NOMO-1 (cell line): Measurements from ENCODE around the gene PALB2.

Source experiments
- DNase-seq, 2 experiments: peaks; one replicate each; lab custom pipeline; 2025; ENCODE audit not compliant: unreplicated experiment in 2 of 2; lab: John Stamatoyannopoulos, UW

The PALB2 gene

DNA sequence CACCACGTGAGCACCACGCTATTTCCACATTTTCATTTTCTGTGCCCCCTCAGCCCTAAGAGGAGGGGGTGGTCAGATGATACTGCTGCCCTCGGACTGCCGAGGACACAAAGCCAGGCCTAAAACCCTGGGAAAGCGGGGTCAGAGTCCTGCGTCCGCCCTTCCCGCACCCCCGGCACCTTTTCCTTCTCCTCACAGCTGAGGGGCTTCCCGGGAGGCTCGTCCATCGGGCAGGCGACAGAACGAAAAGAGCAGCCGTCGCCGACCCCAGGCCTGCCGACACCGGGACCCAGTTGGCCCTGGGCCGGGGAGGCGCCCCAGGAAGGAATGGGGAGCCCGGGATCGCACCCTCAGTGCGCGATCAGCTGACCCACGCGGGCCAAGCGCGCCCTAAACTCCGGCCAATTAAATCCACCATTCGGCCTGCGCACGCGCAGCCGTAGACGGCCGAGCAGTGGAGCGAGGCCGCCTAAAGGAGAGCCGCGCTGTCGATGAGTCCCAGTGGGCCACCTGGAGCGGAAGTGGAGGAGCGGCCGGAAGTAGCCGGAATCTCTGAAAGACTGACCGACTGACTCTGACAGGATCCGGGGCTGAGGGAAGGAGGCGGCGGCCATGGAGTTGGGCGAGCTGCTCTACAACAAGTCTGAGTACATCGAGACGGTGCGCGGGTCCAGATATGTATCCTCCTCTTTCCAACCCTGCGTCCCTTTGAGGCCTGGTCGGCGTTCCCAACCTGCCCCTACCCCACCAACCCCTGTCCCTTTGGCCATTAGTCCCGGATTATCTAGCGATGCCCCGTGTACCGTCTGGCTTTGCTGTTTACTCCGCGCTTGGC lies at the start of gene PALB2, which contains the start of gene DCTN5:
PALB2 (minus strand) TSS at position 380 of the 835 bp plus-strand sequence; CDS start at position 227, 153 bp downstream.
DCTN5 (plus strand) TSS at position 536 of the 835 bp plus-strand sequence; CDS start at position 613, 77 bp downstream.
- peak; percentile 93 to 95 for DNase-seq

DNA sequence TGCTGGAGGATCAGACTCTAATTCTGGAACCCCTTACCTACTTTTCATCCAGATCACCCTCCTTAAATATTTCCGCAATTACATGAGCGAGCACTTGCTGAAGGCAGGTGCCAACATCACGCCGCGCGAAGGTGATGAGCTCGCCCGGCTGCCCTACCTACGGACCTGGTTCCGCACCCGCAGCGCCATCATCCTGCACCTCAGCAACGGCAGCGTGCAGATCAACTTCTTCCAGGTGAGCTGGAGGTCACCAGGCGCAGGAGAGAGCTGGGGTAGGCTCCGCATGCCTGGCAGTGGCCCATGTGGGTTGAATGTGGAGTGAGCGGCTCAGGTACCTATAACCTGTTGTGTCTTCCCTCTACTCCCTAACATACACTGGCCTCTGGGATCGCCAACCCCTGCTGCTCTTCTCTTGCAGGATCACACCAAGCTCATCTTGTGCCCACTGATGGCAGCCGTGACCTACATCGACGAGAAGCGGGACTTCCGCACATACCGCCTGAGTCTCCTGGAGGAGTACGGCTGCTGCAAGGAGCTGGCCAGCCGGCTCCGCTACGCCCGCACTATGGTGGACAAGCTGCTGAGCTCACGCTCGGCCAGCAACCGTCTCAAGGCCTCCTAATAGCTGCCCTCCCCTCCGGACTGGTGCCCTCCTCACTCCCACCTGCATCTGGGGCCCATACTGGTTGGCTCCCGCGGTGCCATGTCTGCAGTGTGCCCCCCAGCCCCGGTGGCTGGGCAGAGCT lies 48.5 kb upstream of the PALB2 start:
- no peak for DNase-seq

DNA sequence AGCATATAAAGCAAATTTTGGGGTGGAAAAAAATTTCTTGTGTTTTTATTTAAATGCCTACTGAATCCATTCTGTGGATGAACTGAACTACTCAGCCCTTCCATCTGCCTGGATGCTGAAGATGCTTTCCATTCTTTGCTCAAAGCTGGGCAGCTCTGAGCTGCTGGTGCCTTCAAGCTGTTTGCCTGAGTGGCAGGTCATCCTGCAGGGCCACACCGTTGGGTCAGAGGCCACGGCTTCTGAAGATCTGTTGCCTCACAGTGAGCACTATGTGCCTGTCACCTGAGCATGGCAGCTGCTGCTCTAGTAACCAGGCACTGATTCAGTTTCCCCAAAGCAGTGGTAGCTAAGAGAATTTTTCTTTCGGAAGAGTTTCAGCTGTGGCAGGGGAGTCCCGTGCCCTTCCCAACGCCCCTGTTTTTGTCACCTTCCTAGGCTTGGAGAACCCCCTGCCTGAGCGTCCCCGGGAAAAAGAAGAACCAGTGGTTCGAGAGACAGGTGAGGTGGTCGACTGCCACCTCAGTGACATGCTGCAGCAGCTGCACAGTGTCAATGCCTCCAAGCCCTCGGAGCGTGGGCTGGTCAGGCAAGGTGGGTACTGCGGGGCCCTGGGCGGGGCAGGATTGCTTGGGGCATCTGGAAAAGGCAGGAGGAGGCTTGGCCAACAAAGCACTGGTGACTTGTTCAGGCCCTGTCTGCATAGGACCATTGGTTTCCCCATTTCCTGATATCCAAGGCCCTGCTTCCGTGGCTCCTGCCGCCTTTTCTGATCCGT lies 46.1 kb upstream of the PALB2 start:
- no peak for DNase-seq

DNA sequence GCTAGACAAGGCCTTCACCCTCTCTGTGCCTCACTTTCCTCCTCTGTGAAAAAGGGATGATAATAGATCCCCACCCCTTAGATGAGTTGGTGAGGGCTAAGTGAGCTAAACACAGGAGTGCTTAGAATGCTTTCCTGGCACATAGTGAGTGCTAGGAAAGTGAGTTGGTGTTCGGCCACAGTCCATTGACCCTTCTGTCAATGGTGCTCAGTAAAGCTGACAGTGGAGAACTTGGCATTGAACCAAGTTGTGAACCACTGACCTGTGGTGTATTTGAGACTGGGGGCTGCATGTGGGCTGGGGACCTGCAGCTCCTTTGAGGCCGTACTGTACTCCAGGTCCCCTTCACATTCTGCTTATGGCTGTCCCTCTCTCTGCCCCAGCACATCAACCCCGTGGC lies 42.4 kb upstream of the PALB2 start:
- DNase-seq, result no peak

DNA sequence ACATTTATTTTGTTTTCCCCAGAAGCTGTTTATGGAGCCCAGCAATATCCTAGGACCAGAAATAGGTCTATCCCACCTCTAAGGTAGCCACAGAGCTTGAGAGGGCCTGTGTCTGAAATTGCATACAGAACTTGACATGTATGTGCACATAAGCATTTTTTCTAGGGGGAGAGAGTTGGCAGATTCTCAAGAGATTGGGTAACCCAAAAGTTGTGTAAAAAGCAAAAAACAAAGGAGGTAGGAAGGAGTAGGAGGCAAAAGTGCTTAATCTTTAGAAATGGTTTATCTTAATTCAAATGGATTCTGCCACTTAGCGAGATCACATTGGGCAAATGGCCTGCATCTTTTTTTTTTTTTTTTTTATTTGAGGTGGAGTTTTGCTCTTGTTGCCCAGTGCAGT lies 41.1 kb upstream of the PALB2 start:
- DNase-seq, result no peak

DNA sequence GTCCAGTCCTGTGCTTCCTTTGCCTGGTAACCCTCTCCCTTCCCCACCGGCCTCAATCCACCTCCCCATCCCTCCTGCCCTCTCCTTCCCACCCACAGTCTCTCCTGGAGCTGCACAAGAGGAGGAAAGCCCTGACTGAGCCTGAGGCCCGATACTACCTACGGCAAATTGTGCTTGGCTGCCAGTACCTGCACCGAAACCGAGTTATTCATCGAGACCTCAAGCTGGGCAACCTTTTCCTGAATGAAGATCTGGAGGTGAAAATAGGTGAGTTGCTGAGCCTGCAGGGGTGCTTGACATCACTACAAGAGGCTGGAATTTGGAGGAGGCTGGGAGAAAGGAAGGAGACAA lies 38.9 kb upstream of the PALB2 start:
- DNase-seq, result no peak

DNA sequence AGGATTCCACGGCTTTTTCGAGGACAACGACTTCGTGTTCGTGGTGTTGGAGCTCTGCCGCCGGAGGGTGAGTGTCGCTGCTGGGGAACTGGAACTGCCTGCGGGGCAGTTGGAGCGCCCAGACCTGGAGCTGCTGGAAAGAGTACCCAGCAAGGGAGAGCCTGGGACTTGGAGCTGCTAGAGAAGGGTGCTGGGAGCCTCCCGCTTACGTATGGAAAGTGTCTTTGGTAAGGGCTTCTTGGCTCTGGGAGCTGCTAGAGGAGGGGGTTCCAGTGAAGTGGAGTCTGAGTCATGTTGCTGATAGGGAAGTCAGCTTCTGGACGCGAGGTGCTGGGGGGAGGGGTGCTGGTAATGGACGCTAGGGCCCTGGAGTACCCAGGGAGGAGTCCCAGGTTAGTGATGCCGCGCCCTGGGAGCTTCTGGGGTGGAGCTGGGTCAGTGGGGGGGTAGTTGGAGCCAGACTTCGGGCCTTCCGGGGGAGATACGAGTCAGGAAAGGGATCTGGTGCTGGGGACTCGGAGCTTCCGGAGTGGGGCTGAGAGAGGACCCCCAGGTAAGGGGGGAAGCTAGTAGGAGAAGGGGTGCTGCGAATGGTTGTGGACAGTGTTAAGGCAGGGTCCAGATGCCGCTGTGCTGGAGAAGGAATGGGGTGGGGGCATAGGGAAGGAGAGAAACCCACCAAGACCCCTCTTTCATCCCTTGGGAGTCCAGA lies 38.3 kb upstream of the PALB2 start:
- peak; percentile 60 to 72 for DNase-seq

DNA sequence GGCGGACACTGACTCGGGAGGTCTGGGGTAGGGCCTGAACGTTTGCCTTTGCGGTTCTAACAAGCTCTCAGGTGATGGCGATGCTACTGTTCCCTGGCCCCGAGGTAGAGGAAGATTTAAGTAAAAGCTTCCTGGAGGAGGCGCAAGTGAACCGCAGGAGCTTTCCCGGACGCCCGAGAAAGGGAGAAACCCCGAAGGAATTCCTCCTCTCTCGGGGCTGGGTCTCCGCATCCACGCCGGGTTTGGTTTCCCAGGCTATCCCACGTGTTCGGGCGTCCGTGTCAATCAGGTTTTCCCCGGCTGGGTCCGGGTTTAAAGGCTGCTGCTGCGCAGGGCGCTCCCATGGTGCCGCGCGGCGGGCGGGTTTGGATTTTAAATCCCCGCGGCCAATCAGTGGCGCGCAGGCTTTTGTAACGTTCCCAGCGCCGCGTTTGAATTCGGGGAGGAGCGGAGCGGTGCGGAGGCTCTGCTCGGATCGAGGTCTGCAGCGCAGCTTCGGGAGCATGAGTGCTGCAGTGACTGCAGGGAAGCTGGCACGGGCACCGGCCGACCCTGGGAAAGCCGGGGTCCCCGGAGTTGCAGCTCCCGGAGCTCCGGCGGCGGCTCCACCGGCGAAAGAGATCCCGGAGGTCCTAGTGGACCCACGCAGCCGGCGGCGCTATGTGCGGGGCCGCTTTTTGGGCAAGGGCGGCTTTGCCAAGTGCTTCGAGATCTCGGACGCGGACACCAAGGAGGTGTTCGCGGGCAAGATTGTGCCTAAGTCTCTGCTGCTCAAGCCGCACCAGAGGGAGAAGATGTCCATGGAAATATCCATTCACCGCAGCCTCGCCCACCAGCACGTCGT lies 37.5 kb upstream of the PALB2 start, which contains the start of gene PLK1:
PLK1 (plus strand) TSS at position 460 of the 844 bp plus-strand sequence; CDS start at position 504, 44 bp downstream.
- DNase-seq, result peak; percentile 78 to 87

DNA sequence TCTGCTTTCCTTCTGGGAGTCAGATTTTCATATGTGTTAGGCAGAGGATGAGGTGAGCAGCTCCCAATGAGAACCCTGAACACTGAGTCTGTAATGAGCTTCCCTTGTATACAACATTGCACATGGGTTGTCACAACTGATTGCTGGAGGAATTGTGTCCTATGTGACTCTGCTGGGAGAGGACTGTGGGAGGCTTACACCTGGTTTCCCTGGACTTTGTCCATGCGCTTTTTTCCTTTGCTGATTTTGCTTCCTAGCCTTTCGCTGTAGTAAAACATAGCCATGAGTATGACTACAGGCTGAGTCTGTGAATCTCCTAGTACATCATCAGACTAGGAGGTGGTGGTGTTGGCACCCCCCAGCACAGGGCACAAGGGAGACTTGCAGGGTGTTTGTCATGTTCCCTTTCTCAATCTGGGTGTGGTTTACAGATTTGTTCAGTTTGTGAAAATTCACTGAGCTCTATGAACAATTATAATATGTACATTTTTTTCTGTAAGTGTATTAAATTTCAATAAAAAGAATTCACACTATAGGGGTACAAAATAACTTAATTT lies 35.9 kb upstream of the PALB2 start:
- no peak for DNase-seq

DNA sequence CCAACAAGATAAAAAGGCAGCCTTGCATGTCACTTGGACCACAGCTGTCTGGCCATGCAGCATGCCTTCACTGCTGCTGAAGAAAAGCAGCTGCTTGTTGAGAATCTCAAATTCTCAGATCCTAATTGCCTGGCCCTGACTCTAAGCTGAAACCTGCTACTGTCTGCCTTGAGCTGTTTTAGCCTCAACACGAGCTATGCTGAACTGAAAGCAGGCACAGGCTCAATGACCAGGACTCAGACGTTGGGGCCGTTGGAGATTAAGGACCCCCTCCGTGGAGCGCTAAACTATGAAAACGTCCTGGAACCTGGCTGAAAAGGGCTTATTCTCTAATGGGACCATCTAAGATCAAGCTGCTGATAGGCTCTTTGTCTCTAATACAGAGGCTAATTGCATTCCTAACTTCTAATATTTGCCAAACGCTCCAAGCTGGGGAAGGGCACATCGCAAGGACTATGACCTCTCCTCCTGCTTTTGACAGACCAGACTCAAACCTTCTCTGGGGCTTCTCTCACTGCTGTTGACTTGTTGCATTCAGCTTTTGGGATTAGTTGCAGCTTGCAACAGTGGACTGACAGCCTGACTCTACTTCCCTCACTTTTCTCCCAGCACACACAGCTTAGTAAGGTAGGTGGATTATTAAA lies 33.0 kb upstream of the PALB2 start:
- no peak for DNase-seq

DNA sequence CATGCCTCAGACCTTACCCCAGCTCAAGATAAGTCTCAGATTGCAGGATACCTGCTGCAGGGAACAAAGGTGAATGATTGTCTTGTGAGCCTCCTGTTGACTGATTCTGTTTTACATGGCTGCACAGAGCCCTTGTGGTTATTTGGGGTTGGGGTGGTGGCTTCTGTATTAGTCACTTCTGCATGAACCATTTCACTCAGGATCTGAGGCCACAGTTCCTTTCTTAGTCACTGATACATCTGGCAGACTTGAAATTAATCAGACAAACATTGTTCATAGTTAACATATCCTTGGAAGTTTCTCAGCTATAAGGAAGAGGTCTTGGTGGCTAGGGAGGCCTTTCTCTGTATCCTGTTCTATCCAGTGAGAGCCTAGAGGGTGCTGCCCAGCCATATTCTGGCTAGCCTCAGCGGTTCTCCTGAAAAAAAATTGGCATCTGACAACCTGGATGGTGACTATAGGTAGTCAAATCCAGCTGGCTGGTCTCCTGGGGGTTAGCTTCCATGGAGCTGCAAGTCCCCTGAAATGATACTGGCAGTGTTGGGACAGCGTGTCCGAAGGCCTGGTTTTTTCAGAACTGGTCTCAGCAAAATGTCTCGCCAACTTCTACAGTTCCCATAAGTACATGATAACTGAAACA lies 29.1 kb upstream of the PALB2 start:
- DNase-seq, result no peak

DNA sequence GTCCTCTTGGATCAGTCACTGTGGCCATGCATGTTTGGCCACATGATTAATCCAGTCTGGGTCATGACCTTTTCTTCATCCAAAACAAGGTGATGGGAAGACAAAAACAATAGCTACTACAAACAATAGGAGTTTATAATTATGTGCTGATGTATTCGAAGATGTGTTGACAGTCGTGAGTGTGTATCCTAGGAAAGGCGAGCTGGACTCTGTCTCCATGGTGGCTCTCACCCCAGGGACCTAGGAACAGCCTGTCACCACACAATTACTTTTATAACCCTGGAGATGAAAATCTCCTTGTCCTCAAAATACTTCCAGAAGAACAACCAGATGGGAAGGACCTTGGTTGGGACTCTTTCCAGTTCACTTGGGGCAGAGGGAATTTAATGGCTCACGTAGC lies 27.8 kb upstream of the PALB2 start:
- no peak for DNase-seq

DNA sequence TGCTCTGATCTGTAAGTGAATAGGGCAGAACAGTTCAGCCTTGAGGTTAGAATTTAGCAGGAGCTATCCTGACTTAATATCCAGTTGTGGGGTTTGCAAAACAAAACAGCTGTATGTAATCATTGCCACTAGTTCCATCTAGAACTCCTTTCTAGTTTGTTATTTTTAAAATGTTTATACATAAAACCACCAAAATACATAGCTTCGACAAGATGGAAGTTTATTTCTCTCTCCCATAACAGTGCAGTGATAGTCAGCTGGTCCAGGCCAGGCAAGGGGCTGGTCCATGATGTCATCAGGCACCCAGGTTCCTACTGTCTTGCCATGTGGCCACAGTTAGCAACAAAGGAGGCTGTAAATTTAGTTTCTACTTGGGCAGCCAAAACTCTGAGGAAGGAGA lies 27.1 kb upstream of the PALB2 start:
- no peak for DNase-seq

DNA sequence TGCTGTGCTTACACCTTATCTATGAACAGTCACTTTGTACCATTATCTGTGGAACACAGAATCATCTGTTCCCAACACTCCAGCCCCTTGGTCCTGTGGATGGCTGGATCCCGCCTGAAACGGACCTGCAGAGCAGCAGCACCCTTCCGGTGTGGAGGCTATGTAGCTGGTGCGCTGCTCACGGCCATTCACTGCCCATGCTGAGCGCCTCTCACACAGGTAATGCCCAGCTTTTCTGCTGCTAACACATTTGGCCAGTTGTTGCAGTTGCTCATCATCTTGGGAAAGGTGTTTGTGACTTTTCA lies 26.2 kb upstream of the PALB2 start:
- no peak for DNase-seq

DNA sequence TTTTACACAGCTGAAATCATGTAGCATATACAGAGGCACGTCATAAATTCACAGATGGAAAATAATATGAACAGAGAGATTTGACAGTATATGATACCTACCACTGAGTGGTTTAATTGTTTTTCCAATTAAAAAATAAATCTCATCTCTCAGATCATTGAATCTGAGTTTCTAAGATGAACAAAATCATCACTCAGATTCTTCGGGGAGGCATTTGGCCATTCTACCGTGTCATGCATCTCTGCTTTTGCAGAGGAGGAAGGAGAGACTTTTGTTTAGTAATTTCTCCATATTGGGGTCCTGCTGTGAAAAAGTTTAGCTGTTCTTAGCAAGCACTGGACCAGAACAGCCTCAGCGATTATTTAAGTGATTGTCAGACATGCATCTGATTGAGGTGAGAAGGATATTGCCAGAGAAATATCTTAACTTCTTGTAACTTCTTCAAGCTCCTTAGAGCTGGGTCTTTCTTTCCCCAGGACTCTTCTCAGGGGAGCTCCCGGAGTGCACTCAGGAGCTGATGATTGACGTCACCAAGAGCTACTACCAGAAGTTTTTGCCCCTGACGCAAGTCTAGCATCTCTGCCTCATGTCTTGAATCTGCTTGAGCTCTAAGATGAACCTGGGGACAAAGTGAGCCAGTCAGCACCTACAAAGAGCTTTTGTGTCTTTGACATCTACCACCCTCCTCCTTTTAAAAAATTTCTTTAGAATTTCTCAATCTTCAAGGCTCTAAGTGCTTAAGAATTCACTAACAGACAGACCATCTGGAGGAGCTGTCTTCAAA lies 25.7 kb upstream of the PALB2 start:
- no peak for DNase-seq

DNA sequence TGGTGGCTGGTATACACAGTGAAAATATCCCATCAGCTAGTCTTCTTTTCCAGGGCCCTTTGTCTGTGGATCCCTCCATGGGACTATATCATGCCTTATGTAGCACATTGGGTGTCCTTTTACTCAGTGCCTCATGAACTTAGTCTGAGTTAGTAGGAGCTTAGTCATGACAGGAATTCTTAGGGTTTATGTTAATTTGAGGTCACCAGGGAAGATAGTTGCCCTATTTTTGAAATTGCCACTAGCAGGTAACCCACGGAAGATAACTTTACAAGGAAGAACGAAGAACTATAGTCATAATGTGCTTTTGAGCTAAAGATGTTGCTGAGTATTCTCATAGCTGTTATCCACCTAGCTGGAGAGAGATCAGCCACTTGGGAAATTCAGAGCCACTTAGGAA lies 22.8 kb upstream of the PALB2 start:
- DNase-seq, result no peak

DNA sequence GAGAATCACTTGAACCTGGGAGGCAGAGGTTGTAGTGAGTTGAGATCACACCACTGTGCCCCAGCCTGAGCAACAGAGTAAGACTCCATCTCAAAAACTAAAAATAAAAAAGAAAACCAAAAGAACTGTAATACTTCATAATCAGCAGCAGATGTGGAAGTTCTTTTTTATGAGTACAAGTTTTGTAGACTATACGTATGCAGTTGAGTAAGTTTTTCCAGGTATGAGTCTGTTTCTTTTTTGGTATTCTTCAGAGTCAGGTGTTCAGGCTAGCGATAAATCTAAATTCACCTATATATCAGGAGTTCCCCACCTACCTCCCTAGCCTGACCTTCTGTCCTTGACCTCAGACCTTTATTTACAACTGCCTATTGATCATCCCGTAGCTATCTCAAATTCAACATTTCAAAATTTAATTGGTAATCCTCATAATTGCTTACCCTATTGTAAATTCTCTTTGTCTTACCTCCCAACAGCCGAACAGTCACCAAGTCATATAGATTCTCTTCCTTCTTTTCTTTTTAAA lies 10.9 kb upstream of the PALB2 start:
- no peak for DNase-seq
